ENCODE measurements around the gene GATM. TPM values are rescaled to one million over a fixed set of nuclear protein-coding genes. Genes with fewer than 3 reads are reported as not detected.

The GATM gene
- total RNA-seq, 1 donor from 2014 or later, result not detected

GRCh38 chr15:45402955-45403877 lies 24.9 kb upstream of the GATM start:
- no peak for DNase-seq (ENCODE audit: extremely low spot score, unreplicated experiment)
- peaks cover 9% of the 10 kb centered on the region for H3K27me3 Mint-ChIP-seq (ENCODE audit: unreplicated experiment)
- peak overlapping the region; percentile 88 for H3K4me3 Mint-ChIP-seq (ENCODE audit: unreplicated experiment)
- no peak for TF ChIP-seq CTCF (IDR thresholded peaks at IDR 0.05)
- peaks cover 21% of the 10 kb centered on the region for H3K4me1 Mint-ChIP-seq (ENCODE audit: unreplicated experiment)
- H3K36me3 Mint-ChIP-seq (ENCODE audit: unreplicated experiment), result peaks cover 15% of the 10 kb centered on the region
- peak overlapping the region; percentile 52 for H3K27ac Mint-ChIP-seq (ENCODE audit: unreplicated experiment)
- H3K9me3 Mint-ChIP-seq (ENCODE audit: unreplicated experiment), result no peaks in the 10 kb centered on the region

GRCh38 chr15:45402162-45402954 lies 24.0 kb upstream of the GATM start:
- DNase-seq (ENCODE audit: extremely low spot score, unreplicated experiment), result peak; percentile 97
- Mint-ChIP-seq H3K36me3 (ENCODE audit: unreplicated experiment) (peaks cover 11% of the 10 kb centered on the region), H3K4me3 (ENCODE audit: unreplicated experiment) (peak overlapping the region; percentile 88), H3K9me3 (ENCODE audit: unreplicated experiment) (no peaks in the 10 kb centered on the region), H3K27ac (ENCODE audit: unreplicated experiment) (peak overlapping the region; percentile 86), H3K27me3 (ENCODE audit: unreplicated experiment) (peaks cover 16% of the 10 kb centered on the region), H3K4me1 (ENCODE audit: unreplicated experiment) (peaks cover 21% of the 10 kb centered on the region)
- no peak for TF ChIP-seq CTCF (IDR thresholded peaks at IDR 0.05)

- Mint-ChIP-seq H3K36me3 (ENCODE audit: unreplicated experiment) (peaks cover 6% of the 10 kb centered on the region), H3K4me3 (ENCODE audit: unreplicated experiment) (peak overlapping the region; percentile 88), H3K4me1 (ENCODE audit: unreplicated experiment) (peaks cover 21% of the 10 kb centered on the region), H3K9me3 (ENCODE audit: unreplicated experiment) (no peaks in the 10 kb centered on the region), H3K27ac (ENCODE audit: unreplicated experiment) (peak overlapping the region; percentile 86), H3K27me3 (ENCODE audit: unreplicated experiment) (peaks cover 22% of the 10 kb centered on the region)
- no peak for DNase-seq (ENCODE audit: extremely low spot score, unreplicated experiment)
- TF ChIP-seq CTCF (IDR thresholded peaks at IDR 0.05), result no peak
These were observed 23.4 kb upstream of the GATM start for GRCh38 chr15:45401665-45402161.

- H3K4me3 Mint-ChIP-seq (ENCODE audit: unreplicated experiment), result no peak overlapping the region
- no peaks in the 10 kb centered on the region for H3K9me3 Mint-ChIP-seq (ENCODE audit: unreplicated experiment)
- DNase-seq (ENCODE audit: extremely low spot score, unreplicated experiment), result no peak
- no peaks in the 10 kb centered on the region for H3K36me3 Mint-ChIP-seq (ENCODE audit: unreplicated experiment)
- peak; percentile 72 for TF ChIP-seq CTCF (IDR thresholded peaks at IDR 0.05)
- H3K27me3 Mint-ChIP-seq (ENCODE audit: unreplicated experiment), result peaks cover 42% of the 10 kb centered on the region
- peaks cover 15% of the 10 kb centered on the region for H3K4me1 Mint-ChIP-seq (ENCODE audit: unreplicated experiment)
- H3K27ac Mint-ChIP-seq (ENCODE audit: unreplicated experiment), result no peak overlapping the region
These were observed 21.3 kb upstream of the GATM start for GRCh38 chr15:45399381-45400212.
